Activated CD4-positive, alpha-beta T cell treated with anti-CD3 and anti-CD28 coated beads for 36 hours (primary cell): ENCODE data around the gene MTUS2. TPM values are rescaled to one million over a fixed set of nuclear protein-coding genes. Genes with fewer than 3 reads are reported as not detected.

Source experiments
- ATAC-seq: fragments of 200-7000 bp; cut with Tn5 transposase; one replicate; pipeline ENCODE4 v1.10.0; 2021; ENCODE audit warnings: mild to moderate bottlenecking, moderate library complexity
- CTCF ChIA-PET: fragments of 350-600 bp; sonication (Branson Sonifier 250); formaldehyde crosslinking; loops from one replicate; lab custom pipeline; 2021; ENCODE audit warnings: antibody characterized with exemption; lab: Charles Lee
- POLR2A ChIA-PET: fragments of 350-600 bp; sonication (Branson Sonifier 250); formaldehyde crosslinking; loops from one replicate; lab custom pipeline; 2021; ENCODE audit warnings: antibody characterized with exemption, inconsistent platforms; lab: Charles Lee
- DNase-seq: peaks from one replicate; pipeline ENCODE4 v3.0.0-alpha.2; 2020
- H3K27ac Mint-ChIP-seq: one replicate; pipeline ENCODE4 v1.8.0; 2021; ENCODE audit warnings: mixed read lengths
- H3K27me3 Mint-ChIP-seq: one replicate; pipeline ENCODE4 v1.8.0; 2021; ENCODE audit warnings: mixed read lengths
- H3K36me3 Mint-ChIP-seq: one replicate; pipeline ENCODE4 v1.8.0; 2021; ENCODE audit warnings: low read depth, mixed read lengths
- H3K4me1 Mint-ChIP-seq: one replicate; pipeline ENCODE4 v1.8.0; 2021; ENCODE audit warnings: mixed read lengths
- H3K4me3 Mint-ChIP-seq: one replicate; pipeline ENCODE4 v1.8.0; 2021; ENCODE audit warnings: mild to moderate bottlenecking, moderate library complexity, mixed read lengths
- H3K9me3 Mint-ChIP-seq: one replicate; pipeline ENCODE4 v1.8.0; 2021; ENCODE audit warnings: low read depth, mixed read lengths
- intact Hi-C, 2 experiments: fragments of 100-400 bp; cut with DNase I in 1 of 2; cut with micrococcal nuclease in 1 of 2; formaldehyde crosslinking; loops; one replicate each; pipeline versions ENCODE4 v1.14.2 to v1.15.1; 2022 to 2024; cut with DNase I, micrococcal nuclease
- total RNA-seq, 2 experiments: library from RNA; stranded (reverse); gene quantifications; one replicate each; pipeline ENCODE4 v1.2.3, GENCODE V29; 2021

Gene MTUS2
- total RNA-seq, 2 experiments from 2014 or later = 0.05 TPM; not detected in 1

- no peak overlapping the region for H3K27ac Mint-ChIP-seq
- ChIA-PET CTCF (no interaction called here), POLR2A (no interaction called here)
- H3K9me3 Mint-ChIP-seq = no peaks in the 10 kb centered on the region
- H3K4me1 Mint-ChIP-seq = no peaks in the 10 kb centered on the region
- DNase-seq (no peak), ATAC-seq (no peak)
- peaks cover 2% of the 10 kb centered on the region for H3K27me3 Mint-ChIP-seq
- no peaks in the 10 kb centered on the region for H3K36me3 Mint-ChIP-seq
- intact Hi-C loops = no loop called here
- H3K4me3 Mint-ChIP-seq = no peak overlapping the region
These were observed 645.7 kb downstream of the MTUS2 start for GRCh38 chr13:29465741-29466293.

DNA sequence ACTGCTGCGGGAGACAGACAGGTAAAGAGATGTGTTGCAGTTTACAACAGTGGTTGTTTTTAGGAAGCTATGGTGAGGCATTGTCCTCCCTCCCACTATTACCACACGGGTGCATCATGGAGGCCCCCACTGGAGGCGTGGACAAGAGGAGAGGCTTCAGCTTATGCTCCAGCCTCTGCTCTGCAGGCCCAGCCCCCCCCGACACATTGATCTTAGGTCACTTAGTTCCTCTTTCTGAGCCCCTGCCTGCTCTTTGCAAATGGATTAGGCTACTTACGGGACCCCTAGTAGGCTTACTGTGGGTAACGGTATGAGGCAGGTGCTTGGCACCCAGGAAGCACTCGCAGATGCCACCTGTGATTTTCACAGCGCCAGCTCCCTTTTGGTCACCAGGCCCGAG lies 651.4 kb downstream of the MTUS2 start:
- H3K4me1 Mint-ChIP-seq = no peaks in the 10 kb centered on the region
- intact Hi-C loops = loop anchor here in 1 of 2 experiments (5.0 kb wide), 1 partner anchor 236 kb away; no protein-coding TSS in a partner anchor
- no peak overlapping the region for H3K27ac Mint-ChIP-seq
- H3K9me3 Mint-ChIP-seq = no peaks in the 10 kb centered on the region
- ChIA-PET POLR2A (interaction anchor here (0.6 kb wide), 1 partner anchor 20 kb away, joined by 5 read pairs; no protein-coding TSS in a partner anchor), CTCF (interaction anchor here (0.6 to 2.7 kb wide), 7 partner anchors 10 to 1148 kb away, joined by 3 to 13 read pairs (median 4); no protein-coding TSS in a partner anchor)
- H3K4me3 Mint-ChIP-seq = no peak overlapping the region
- H3K27me3 Mint-ChIP-seq = no peaks in the 10 kb centered on the region
- DNase-seq (no peak), ATAC-seq (no peak)
- H3K36me3 Mint-ChIP-seq = no peaks in the 10 kb centered on the region

DNA sequence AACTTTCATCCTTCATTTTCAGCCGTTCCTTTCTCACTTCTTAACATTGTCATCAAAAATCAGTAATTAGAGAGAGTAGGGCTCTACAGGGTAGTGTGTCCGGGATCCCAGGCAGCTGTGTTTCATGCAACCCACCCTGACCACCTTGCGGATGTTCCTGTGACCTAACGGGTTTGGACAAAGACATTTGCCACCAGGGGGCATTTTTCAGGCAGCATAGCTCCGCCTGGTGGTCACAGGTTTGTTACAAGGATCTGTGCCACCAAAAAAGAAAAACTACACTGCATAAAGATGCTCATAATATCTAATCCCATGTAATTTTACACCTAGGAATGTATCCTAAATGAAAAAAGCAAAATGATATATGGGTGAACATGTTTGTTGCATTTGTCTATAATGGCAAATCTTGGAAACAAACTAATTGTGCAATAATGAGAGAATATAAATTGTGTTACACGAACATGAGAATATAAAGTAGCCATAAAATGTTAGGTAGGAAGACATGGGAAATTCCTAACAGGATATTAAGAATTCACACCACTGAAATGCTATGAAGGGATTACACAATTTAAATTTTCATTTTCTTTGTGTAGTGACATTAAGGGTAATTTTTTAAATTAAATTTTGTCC lies 652.3 kb downstream of the MTUS2 start:
- Mint-ChIP-seq H3K4me3 (no peak overlapping the region), H3K27ac (no peak overlapping the region), H3K4me1 (no peaks in the 10 kb centered on the region), H3K36me3 (no peaks in the 10 kb centered on the region), H3K9me3 (no peaks in the 10 kb centered on the region), H3K27me3 (no peaks in the 10 kb centered on the region)
- intact Hi-C loops = loop anchor here (1.0 to 5.0 kb wide), 3 partner anchors 235 to 241 kb away; no protein-coding TSS in a partner anchor
- CTCF ChIA-PET = interaction anchor here (0.5 to 2.7 kb wide), 10 partner anchors 9 to 241 kb away, joined by 3 to 13 read pairs (median 3); no protein-coding TSS in a partner anchor
- peak; percentile 75 for DNase-seq
- ATAC-seq = peak; percentile 51
- POLR2A ChIA-PET = interaction anchor here (0.6 kb wide), 1 partner anchor 21 kb away, joined by 5 read pairs; no protein-coding TSS in a partner anchor

- ATAC-seq (no peak), DNase-seq (no peak)
- Mint-ChIP-seq H3K27me3 (no peaks in the 10 kb centered on the region), H3K9me3 (no peaks in the 10 kb centered on the region), H3K36me3 (no peaks in the 10 kb centered on the region), H3K4me1 (no peaks in the 10 kb centered on the region), H3K27ac (no peak overlapping the region), H3K4me3 (no peak overlapping the region)
- intact Hi-C loops = loop anchor here in 1 of 2 experiments (5.0 kb wide), 1 partner anchor 234 kb away; no protein-coding TSS in a partner anchor
- ChIA-PET CTCF (interaction anchor here (0.5 to 2.7 kb wide), 6 partner anchors 13 to 44 kb away, joined by 3 to 13 read pairs (median 4); no protein-coding TSS in a partner anchor), POLR2A (no interaction called here)
These were observed 653.0 kb downstream of the MTUS2 start for GRCh38 chr13:29473166-29473565.

- no peaks in the 10 kb centered on the region for H3K27me3 Mint-ChIP-seq
- no peak for DNase-seq
- H3K4me1 Mint-ChIP-seq = no peaks in the 10 kb centered on the region
- intact Hi-C loops = loop anchor here in 1 of 2 experiments (5.0 kb wide), 1 partner anchor 232 kb away; no protein-coding TSS in a partner anchor
- no peak for ATAC-seq
- no peaks in the 10 kb centered on the region for H3K36me3 Mint-ChIP-seq
- H3K4me3 Mint-ChIP-seq = no peak overlapping the region
- no peak overlapping the region for H3K27ac Mint-ChIP-seq
- H3K9me3 Mint-ChIP-seq = no peaks in the 10 kb centered on the region
- ChIA-PET POLR2A (no interaction called here), CTCF (interaction anchor here (1.1 to 1.7 kb wide), 4 partner anchors 9 to 239 kb away, joined by 3 to 6 read pairs (median 4); no protein-coding TSS in a partner anchor)
These were observed 654.9 kb downstream of the MTUS2 start for GRCh38 chr13:29474991-29475390.

- POLR2A ChIA-PET = no interaction called here
- intact Hi-C loops = no loop called here
- no peaks in the 10 kb centered on the region for H3K9me3 Mint-ChIP-seq
These were observed 655.9 kb downstream of the MTUS2 start for GRCh38 chr13:29476046-29476445.

DNA sequence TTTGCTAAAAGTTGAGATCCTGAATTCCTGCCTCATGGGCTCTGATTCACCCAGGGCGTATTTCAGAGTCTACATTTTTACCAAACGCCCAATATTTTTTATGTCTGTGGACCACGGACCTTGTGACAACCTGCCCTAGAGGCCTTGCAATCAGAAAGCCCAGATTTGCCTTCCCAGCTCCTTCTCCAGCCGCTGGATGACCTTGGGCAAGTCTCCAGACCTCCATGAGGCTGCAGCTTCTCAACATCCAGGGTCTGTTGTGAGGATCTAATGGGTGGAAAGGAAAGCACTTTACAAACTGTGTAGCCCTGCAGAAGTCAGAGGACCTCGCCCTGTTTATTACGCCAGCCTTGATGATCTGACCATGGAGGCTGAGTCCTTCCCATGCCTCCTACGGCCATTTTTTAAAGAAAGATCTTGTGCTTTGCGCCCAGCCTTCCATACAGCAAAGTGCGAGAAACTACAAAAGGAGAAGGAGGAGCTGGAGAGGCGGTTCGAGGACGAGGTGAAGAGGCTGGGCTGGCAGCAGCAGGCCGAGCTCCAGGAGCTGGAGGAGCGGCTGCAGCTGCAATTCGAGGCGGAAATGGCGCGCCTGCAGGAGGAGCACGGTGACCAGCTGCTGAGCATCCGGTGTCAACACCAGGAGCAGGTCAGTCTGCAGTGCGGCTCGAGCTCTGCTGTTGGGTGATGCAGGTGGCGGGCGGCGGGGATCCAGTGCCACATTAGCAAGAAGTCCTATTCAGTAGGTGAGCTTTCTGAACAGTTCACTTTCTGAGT lies 659.8 kb downstream of the MTUS2 start:
- no peak overlapping the region for H3K27ac Mint-ChIP-seq
- CTCF ChIA-PET = interaction anchor here (0.6 kb wide), 1 partner anchor 142 kb away, joined by 3 read pairs; no protein-coding TSS in a partner anchor
- POLR2A ChIA-PET = no interaction called here
- H3K27me3 Mint-ChIP-seq = peaks cover 3% of the 10 kb centered on the region
- H3K9me3 Mint-ChIP-seq = no peaks in the 10 kb centered on the region
- H3K4me1 Mint-ChIP-seq = no peaks in the 10 kb centered on the region
- ATAC-seq (no peak), DNase-seq (no peak)
- no peak overlapping the region for H3K4me3 Mint-ChIP-seq
- intact Hi-C loops = no loop called here
- H3K36me3 Mint-ChIP-seq = no peaks in the 10 kb centered on the region

More at GRCh38 chr13:29476046-29476445, 655.9 kb downstream of the MTUS2 start:
- Mint-ChIP-seq H3K4me1 (no peaks in the 10 kb centered on the region), H3K4me3 (no peak overlapping the region), H3K27me3 (peaks cover 3% of the 10 kb centered on the region), H3K27ac (no peak overlapping the region), H3K36me3 (no peaks in the 10 kb centered on the region)
- CTCF ChIA-PET = interaction anchor here (1.1 to 1.6 kb wide), 3 partner anchors 8 to 21 kb away, joined by 3 to 4 read pairs (median 3); no protein-coding TSS in a partner anchor
- ATAC-seq (no peak), DNase-seq (no peak)

DNA sequence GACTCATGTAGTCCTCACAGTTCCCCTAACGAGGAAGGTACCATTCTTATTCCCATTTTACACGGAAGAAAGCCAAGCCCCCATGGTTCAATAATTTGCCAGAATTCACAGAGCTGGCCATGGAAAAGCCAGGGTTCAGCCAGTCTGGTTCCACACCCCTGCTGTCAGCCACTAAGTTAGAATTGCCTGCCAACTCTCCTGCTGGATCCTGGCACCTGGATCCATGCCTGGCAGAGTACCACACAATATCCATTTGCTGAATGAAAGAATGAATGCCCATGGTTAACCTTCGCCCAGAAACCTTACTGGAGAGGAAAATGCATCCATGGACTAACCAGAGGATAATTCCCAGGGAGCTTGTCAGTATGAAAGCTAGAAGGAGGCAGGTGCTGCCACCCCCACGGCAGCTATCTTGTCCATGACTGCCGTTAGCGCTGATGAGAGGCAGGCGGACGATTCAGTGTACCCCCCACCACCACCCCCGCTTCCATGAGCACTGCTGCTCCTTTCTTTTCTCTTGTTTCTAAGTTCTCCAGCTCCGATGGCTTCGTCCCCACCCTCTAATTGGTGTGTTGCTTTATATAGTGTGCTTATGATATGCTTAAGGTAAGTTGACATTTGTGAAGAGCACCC lies 660.9 kb downstream of the MTUS2 start:
- no peak for DNase-seq
- H3K9me3 Mint-ChIP-seq = no peaks in the 10 kb centered on the region

GRCh38 chr13:29481603-29482002 lies 661.5 kb downstream of the MTUS2 start:
- DNase-seq (no peak), ATAC-seq (no peak)
- ChIA-PET POLR2A (no interaction called here), CTCF (interaction anchor here (1.7 kb wide), 1 partner anchor 10 kb away, joined by 4 read pairs; no protein-coding TSS in a partner anchor)
- intact Hi-C loops = no loop called here
- Mint-ChIP-seq H3K4me3 (no peak overlapping the region), H3K4me1 (no peaks in the 10 kb centered on the region), H3K27ac (no peak overlapping the region), H3K27me3 (peaks cover 3% of the 10 kb centered on the region), H3K36me3 (no peaks in the 10 kb centered on the region), H3K9me3 (no peaks in the 10 kb centered on the region)

More for the DNA sequence above, 660.9 kb downstream of the MTUS2 start:
- H3K4me1 Mint-ChIP-seq = no peaks in the 10 kb centered on the region
- H3K27ac Mint-ChIP-seq = no peak overlapping the region
- POLR2A ChIA-PET = no interaction called here
- no peak for ATAC-seq
- peaks cover 3% of the 10 kb centered on the region for H3K27me3 Mint-ChIP-seq
- no peaks in the 10 kb centered on the region for H3K36me3 Mint-ChIP-seq
- CTCF ChIA-PET = interaction anchor here (1.7 kb wide), 1 partner anchor 9 kb away, joined by 4 read pairs; no protein-coding TSS in a partner anchor
- H3K4me3 Mint-ChIP-seq = no peak overlapping the region
- intact Hi-C loops = no loop called here

GRCh38 chr13:29482504-29482903 lies 662.4 kb downstream of the MTUS2 start:
- intact Hi-C loops = no loop called here

More at GRCh38 chr13:29482504-29482903, 662.4 kb downstream of the MTUS2 start:
- Mint-ChIP-seq H3K9me3 (no peaks in the 10 kb centered on the region), H3K27me3 (peaks cover 3% of the 10 kb centered on the region), H3K36me3 (no peaks in the 10 kb centered on the region), H3K4me1 (no peaks in the 10 kb centered on the region), H3K27ac (no peak overlapping the region), H3K4me3 (no peak overlapping the region)
- DNase-seq (no peak), ATAC-seq (no peak)
- ChIA-PET CTCF (interaction anchor here (1.7 kb wide), 1 partner anchor 11 kb away, joined by 4 read pairs; no protein-coding TSS in a partner anchor), POLR2A (no interaction called here)
